Esophagus muscularis mucosa (tissue), 4 donors: ENCODE results near the gene MYMK. TPM values are rescaled to one million over a fixed set of nuclear protein-coding genes. Genes with fewer than 3 reads are reported as not detected.

Experiments
- DNase-seq: peaks from one replicate; pipeline ENCODE4 v3.0.0-alpha.2; 2017; ENCODE audit errors: extremely low spot score
- H3K27ac ChIP-seq, 4 donors: fragments of 200-600 bp; sonication (generic); replicated peaks in 1 of 4; 1 replicate in 3 of 4; 2 replicates in 1 of 4; pipeline ENCODE4 v1.5.1; 2016 to 2019; ENCODE audit warnings: mild to moderate bottlenecking in 1 of 4
- H3K27me3 ChIP-seq, 4 donors: fragments of 200-600 bp; sonication (generic); one replicate each; pipeline versions ENCODE4 v1.5.1 to v1.6.0; 2016 to 2019
- H3K36me3 ChIP-seq, 4 donors: fragments of 200-600 bp; sonication (generic); one replicate each; pipeline ENCODE4 v1.5.1; 2016 to 2019
- H3K4me1 ChIP-seq, 4 donors: fragments of 200-600 bp; sonication (generic); one replicate each; pipeline ENCODE4 v1.5.1; 2016 to 2019
- H3K4me3 ChIP-seq, 4 donors: fragments of 200-600 bp; sonication (generic); 1 replicate in 2 of 4; 2 replicates in 2 of 4; pipeline ENCODE4 v1.5.1; 2016 to 2019; ENCODE audit warnings: mild to moderate bottlenecking in 4 of 4, moderate library complexity in 1 of 4
- H3K9me3 ChIP-seq, 4 donors: fragments of 200-600 bp; sonication (generic); 1 replicate in 3 of 4; 2 replicates in 1 of 4; pipeline ENCODE4 v1.5.1; 2016 to 2019
- EP300 ChIP-seq: sonication (generic); formaldehyde crosslinking; IDR thresholded peaks from one replicate; pipeline ENCODE4 v1.6.1; 2017; ENCODE audit warnings: antibody characterized with exemption
- POLR2A ChIP-seq: fragments of 450-650 bp; IDR thresholded peaks from one replicate; pipeline ENCODE4 v1.6.1; 2017; ENCODE audit warnings: antibody characterized with exemption, moderate library complexity, mild to moderate bottlenecking, low read depth
- POLR2AphosphoS5 ChIP-seq, 2 donors: sonication (generic); formaldehyde crosslinking; IDR thresholded peaks; one replicate each; pipeline ENCODE4 v1.6.1; 2017; ENCODE audit warnings: antibody characterized with exemption in 2 of 2
- WGBS: methylation state at CpG from one replicate; pipeline ENCODE4 v1.1.5; 2018; 5-methylcytosine and 5-hydroxymethylcytosine counted together
- intact Hi-C: fragments of 100-400 bp; cut with DNase I; formaldehyde crosslinking; loops from one replicate; pipeline ENCODE4 v1.15.1; 2023
- total RNA-seq, 4 donors: library from RNA; depleted of rRNA; stranded (reverse); fragments of >200 nt; gene quantifications; one replicate each; pipeline versions ENCODE4 v1.1.0 to v1.2.1, GENCODE V29; 2016
- TF ChIP-seq, protein P1 (sequence below), 3 experiments: fragments of 200-600 bp in 2 of 3; fragments of 450-650 bp in 1 of 3; sonication (generic) in 2 of 3; IDR thresholded peaks; one replicate each; pipeline ENCODE4 v1.5.1; 2017 to 2019; ENCODE audit warnings: antibody characterized with exemption in 3 of 3, mild to moderate bottlenecking in 2 of 3, moderate library complexity in 1 of 3

The MYMK gene
- total RNA-seq, 4 donors from 2014 or later, result not detected

DNA sequence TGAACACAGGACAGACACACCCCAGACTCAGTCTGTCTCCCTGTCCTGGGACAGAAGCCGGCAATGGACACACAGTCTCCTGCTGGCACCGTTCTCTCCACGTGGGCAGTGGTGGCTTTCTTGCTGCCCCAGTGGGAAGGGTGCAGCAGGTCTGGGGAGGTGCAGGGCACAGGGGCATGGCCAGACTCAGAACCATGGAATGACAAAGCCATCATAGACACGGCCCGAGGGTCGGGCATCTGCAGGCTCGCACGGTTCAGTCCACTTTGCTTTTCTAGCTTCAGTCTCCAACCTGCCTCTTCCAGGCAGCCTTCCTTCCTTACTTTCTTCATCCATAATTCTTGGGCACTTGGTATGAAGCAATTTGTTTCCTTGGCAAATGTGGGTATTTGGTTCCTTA is 16.7 kb downstream of the MYMK start:
- WGBS, result 80% methylated on average over 7 of the region's 8 CpGs

DNA sequence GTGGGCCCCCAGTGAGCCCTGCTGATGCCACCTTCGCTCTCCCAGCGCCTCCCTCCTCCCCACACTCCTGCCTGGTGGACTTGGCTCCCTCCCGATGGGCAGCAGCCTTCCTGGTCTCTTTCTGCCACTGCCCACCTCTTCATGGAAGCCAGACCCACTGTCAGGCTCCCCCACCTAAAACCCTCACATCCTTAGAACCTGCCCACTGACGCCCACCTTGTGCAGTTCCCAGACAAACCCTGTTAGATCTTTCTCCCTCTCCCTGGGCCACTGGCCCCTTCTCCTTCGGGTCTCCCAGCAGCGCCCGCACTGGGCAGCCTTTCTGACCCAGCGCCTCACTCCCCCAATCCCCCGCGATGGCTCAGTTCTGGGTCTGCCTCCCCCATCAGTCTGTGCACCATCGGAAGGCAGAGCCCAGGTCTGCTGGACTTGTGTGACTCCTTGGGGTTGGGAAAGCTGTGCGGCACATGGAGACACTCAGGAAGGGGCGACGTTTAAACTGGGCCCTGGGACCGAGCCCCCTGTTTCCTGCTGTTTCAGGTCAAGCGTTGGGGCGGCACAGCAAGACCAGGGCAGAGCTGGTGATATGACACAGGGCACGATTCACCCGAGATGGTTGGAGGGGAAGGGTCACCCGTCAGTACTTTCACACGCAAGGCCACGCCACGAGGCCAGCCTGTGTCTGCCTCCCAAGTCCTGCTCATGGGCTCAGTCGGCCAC is 17.4 kb downstream of the MYMK start:
- peak overlapping the region in 3 of 4 donors; percentile 27 to 52 (median 28) for H3K27ac ChIP-seq
- H3K4me1 ChIP-seq, result peaks cover 27 to 37% (median 35%) of the 10 kb centered on the region in 4 donors
- WGBS, result 91% methylated on average over 24 of the region's 24 CpGs
- H3K4me3 ChIP-seq, result no peak overlapping the region
- no peak for DNase-seq
- H3K9me3 ChIP-seq, result peaks cover 0 to 4% (median 2%) of the 10 kb centered on the region in 4 donors
- H3K27me3 ChIP-seq, result peaks cover 0 to 51% (median 3%) of the 10 kb centered on the region in 4 donors
- intact Hi-C loops, result no loop called here
- no peaks in the 10 kb centered on the region for H3K36me3 ChIP-seq
- TF ChIP-seq EP300 (no peak), POLR2A (no peak), POLR2AphosphoS5 (IDR thresholded peaks at IDR 0.05) (no peak)
- TF ChIP-seq, protein P1, sequence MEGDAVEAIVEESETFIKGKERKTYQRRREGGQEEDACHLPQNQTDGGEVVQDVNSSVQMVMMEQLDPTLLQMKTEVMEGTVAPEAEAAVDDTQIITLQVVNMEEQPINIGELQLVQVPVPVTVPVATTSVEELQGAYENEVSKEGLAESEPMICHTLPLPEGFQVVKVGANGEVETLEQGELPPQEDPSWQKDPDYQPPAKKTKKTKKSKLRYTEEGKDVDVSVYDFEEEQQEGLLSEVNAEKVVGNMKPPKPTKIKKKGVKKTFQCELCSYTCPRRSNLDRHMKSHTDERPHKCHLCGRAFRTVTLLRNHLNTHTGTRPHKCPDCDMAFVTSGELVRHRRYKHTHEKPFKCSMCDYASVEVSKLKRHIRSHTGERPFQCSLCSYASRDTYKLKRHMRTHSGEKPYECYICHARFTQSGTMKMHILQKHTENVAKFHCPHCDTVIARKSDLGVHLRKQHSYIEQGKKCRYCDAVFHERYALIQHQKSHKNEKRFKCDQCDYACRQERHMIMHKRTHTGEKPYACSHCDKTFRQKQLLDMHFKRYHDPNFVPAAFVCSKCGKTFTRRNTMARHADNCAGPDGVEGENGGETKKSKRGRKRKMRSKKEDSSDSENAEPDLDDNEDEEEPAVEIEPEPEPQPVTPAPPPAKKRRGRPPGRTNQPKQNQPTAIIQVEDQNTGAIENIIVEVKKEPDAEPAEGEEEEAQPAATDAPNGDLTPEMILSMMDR (IDR thresholded peaks at IDR 0.05), result no peak

More for the DNA sequence above, 16.7 kb downstream of the MYMK start:
- DNase-seq, result no peak
- no peak overlapping the region for H3K4me3 ChIP-seq
- H3K9me3 ChIP-seq, result no peaks in the 10 kb centered on the region
- TF ChIP-seq, protein P1 (IDR thresholded peaks at IDR 0.05), result no peak
- TF ChIP-seq POLR2AphosphoS5 (IDR thresholded peaks at IDR 0.05), result no peak
- TF ChIP-seq POLR2A, result no peak
- no peak for TF ChIP-seq EP300
- intact Hi-C loops, result no loop called here
- no peaks in the 10 kb centered on the region for H3K36me3 ChIP-seq
- H3K4me1 ChIP-seq, result peaks cover 27 to 37% (median 35%) of the 10 kb centered on the region in 4 donors
- H3K27me3 ChIP-seq, result peaks cover 0 to 52% (median 3%) of the 10 kb centered on the region in 4 donors
- no peak overlapping the region for H3K27ac ChIP-seq

DNA sequence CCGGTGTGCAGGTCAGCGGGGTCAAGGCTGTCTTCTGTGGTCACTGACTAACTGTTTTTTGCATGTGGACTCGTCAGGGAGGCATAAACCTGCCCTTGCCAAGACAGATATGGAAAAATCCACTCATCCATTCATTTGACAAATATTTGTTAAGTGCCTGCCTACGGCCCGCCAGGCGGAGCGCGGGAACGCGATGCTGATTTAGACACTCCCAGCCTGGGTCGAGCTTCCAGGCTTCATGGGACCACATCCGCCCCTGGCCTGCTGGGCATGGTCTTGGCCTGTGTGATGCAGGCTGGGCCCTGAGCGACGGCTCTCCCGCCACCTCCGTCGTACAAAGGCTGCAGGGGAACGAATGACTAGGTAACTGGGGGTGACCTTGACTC is 18.1 kb downstream of the MYMK start:
- H3K27me3 ChIP-seq, result peaks cover 0 to 51% (median 3%) of the 10 kb centered on the region in 4 donors
- no peak for TF ChIP-seq POLR2A
- TF ChIP-seq, protein P1 (IDR thresholded peaks at IDR 0.05), result no peak
- no peak for TF ChIP-seq EP300
- TF ChIP-seq POLR2AphosphoS5 (IDR thresholded peaks at IDR 0.05), result no peak
- H3K36me3 ChIP-seq, result no peaks in the 10 kb centered on the region
- peak overlapping the region in 3 of 4 donors; percentile 28 to 52 (median 44) for H3K27ac ChIP-seq
- no peak for DNase-seq
- WGBS, result 51% methylated on average over 13 of the region's 18 CpGs
- peaks cover 0 to 11% (median 10%) of the 10 kb centered on the region in 4 donors for H3K9me3 ChIP-seq
- peaks cover 27 to 37% (median 35%) of the 10 kb centered on the region in 4 donors for H3K4me1 ChIP-seq
- no peak overlapping the region for H3K4me3 ChIP-seq
- intact Hi-C loops, result no loop called here

DNA sequence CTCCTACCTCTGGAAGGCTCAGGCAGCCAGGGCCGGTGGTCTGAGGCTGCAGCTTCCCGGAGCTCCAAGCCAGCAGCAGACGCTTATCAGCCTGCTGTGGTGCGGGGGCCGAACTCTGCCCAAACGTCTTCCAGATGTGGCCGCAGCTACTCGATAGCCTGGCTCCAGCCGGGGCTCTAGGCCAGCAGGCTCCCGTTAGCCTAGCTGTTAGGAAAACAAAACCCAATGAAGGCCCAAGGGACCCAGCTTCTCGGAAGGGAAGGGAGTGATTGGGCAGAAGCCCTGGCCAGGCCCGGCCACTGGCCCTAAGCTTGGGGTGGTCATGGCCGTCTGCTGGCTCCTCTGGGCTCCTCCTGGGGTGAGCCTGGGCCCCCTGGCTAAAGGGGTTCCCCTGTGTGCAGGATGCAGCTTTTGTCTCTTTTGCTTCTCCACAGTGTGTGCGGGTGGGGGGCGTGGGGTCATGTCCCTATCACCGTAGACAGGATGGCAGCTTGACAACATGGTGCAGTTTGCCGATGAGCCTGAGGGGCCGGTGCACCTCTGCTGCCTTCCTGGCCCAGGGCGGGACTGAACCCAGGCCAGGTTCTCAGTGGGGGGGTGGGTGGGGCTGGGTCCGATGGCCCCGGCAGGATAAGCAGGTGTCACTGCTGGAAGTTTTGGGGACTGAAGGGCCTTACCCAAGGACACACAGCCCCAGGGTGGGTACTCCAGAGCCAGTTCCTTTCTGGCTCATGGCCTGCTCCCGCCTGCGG is 18.7 kb downstream of the MYMK start:
- Histone ChIP-seq H3K36me3 (no peaks in the 10 kb centered on the region), H3K4me3 (no peak overlapping the region), H3K27ac (peak overlapping the region in 2 of 4 donors; percentile 44 to 52), H3K27me3 (peaks cover 0 to 48% (median 3%) of the 10 kb centered on the region in 4 donors), H3K4me1 (peaks cover 27 to 37% (median 35%) of the 10 kb centered on the region in 4 donors), H3K9me3 (peaks cover 0 to 17% (median 15%) of the 10 kb centered on the region in 4 donors)
- 67% methylated on average over 18 of the region's 23 CpGs for WGBS
- no peak for DNase-seq
- intact Hi-C loops, result no loop called here
- TF ChIP-seq, protein P1 (IDR thresholded peaks at IDR 0.05), result no peak
- TF ChIP-seq POLR2A (no peak), POLR2AphosphoS5 (IDR thresholded peaks at IDR 0.05) (no peak), EP300 (no peak)
